Stimulated activated CD8-positive, alpha-beta memory T cell treated with anti-CD3 and anti-CD28 coated beads, Interleukin-2, amount 100 ng/mL, for 1 hour (primary cell): ENCODE measurements around the gene ZBTB7C.

Experiments
- DNase-seq, 2 donors: peaks; one replicate each; pipeline ENCODE4 v3.0.0-alpha.2; 2020; ENCODE audit warnings: low read depth in 2 of 2

The ZBTB7C gene

DNA sequence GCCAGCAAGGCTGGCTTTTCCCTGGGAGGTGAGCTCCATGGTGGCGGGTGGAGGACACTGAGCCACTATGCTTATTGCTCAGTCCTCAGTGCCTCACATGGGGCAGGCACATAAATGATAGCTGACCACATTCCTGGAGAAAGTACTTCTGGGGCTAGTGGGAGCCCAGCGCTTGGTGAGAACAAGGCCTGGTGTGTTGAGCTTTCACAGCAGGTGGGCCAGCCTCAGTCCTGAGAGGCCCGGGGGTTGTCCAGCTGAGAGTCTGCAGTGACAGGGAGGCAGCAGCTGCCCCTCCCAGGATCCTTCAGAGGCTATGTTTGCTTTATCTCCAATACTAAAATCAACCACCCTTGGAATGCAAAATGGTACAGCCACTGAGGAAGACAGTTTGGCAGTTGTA lies 217.7 kb downstream of the ZBTB7C start:
- DNase-seq = no peak

DNA sequence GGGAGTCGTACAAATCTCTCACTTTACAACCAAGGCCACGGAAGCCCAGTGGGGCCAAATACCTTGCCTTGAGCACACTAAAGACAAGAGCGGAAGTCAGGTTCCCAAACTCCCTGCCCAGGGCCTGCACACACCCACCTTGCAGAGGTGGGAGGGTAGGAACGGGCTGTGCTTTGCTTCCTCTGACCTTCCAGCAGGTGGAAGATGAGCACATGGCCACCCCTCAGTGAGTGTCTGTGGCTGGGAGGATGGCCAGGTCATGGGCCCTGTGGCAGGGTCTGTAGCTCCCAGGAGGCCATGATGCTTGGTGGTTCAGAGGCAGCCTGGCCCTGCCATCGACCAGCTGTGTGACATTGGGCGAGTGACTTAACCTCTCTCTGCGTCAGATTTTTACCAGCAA lies 218.2 kb downstream of the ZBTB7C start:
- no peak for DNase-seq

DNA sequence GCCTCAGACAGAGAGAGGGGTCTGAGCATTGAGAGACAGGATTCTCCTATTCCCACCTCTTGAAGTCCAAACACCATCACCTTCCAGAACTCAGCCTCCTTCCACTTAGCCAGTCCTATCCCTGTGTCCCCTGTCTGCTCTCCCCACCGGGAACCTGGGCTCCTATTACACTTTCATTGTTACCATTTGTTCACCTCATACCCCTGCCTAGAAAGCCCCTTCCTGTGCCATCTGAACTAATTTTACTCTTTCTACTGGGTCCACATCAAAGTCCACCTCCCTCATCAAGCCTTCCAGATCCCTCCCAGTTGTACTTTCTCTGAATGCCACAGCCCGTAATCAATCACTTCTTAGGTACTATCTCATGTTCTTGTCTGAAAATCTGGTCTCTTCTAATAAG lies 220.6 kb downstream of the ZBTB7C start:
- no peak for DNase-seq

DNA sequence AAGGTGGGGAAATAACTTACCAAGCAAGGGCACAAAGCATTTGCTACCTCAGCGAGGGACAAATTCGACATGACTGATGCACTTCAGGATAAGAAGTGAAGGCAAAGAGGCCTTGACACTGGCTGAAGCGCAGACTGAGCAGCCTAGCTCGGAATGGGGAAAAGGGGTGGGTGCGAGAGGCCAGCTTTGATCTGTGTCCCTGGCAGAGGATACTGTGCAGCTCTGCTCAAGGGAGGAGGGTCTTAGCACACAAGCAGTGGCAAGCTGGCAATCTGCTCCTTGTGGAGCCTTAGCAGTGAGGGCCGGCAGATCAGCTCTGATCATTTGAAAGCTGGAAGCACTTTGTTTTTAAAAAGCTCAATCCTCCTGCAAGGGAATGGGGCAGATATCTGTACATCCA lies 222.3 kb downstream of the ZBTB7C start:
- DNase-seq = no peak

DNA sequence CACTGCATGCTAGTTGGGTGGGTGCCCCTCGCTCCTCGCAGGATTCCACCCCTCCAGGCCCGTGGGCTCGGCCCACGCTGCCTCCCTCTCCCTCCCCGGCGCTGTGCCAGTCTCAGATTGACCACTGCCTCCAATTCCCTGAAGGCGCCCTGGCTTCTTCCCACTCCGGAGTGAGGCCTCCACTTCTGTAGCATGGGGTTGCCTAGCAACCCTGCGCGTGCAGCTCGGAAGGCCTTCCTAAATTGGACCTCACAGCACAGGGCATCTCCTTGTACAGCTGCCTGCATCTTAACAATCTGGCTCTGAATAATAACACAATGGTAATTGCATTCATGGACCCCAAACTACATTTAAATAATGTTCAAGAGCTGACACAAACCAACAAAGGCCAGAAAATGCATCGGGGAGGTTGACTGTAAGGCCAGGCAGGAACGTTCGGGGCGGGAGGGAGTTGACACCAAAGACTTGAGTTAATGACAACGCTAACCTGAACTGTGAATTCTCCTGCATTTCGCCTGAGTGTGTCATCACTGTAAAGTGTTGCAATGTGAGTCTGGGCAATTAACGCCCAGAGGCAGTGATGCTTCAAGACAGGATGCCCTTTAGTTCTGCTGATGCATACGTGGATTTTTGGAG lies 222.9 kb downstream of the ZBTB7C start:
- no peak for DNase-seq

DNA sequence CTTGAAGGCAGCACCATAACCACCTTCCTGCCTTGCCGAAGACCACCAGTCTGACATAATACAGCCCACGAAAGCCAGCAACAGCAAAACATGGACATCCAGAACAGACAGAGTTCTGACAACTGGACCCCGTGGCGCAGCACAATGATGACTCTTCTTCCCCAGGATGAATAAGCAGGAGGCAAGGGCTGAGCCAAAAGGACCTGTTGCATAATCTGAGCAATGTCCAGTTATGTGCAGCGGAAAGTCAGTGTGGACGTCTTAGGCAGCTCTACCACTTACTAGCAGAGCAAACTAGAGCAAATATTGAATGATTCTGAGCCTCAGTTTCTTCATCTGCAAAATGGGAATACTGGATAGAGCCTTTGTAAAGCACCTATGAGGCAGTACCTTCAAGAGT lies 225.1 kb downstream of the ZBTB7C start:
- no peak for DNase-seq

DNA sequence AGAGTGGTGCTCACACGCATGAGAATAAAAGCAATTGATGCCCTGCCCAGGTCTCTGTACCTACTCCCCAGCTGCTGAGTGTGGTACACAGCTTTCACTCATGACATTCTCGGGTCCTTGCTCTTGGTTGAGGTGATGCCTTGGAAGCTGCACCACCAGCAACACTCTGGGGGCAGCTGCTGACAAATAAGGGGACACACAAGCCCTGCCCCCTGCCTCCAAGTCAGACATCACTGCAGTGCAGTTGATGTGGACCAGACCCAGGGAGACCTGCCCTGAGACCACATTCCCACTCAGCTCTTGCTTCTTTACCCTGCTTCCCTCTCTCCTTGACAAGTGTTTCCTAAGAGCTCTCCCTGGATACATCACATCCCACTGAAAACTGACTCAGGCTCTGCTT lies 225.6 kb downstream of the ZBTB7C start:
- DNase-seq = no peak

DNA sequence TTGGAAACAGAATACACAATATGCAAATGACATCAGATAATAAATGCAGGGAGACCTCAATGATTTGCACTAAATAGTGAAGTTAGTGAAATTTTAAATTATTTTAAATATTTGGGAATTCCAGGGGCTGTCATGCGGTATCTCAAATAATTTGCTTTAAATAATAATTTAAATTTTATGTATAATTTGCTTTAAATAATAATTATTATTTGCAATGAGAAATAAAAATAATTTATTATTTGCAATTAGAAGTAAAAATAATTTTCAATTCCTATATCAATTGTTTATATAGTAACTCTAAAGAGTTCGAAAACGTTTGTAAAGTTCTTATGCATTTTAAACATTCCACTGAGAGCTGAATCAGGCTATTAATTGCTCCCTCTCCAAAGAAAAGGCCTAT lies 226.4 kb downstream of the ZBTB7C start:
- DNase-seq = no peak

DNA sequence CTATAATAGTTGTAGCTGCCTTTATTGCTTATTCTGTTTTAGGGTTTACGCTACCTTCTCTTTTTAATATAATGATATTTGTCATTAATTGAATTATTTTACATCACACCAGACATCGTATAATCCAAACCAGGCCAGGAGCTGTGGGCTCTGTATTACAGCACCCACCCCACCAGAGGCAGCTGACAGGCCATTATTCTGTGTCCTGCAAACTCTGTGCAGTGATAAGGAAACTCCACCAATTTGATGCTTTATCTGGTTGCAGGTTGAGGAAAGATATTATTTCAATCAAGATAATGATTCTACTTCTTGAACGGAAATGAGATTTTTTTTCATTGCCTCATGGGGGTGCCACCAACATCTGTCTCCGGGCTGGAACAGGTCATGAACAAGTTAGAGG lies 227.3 kb downstream of the ZBTB7C start:
- no peak for DNase-seq

DNA sequence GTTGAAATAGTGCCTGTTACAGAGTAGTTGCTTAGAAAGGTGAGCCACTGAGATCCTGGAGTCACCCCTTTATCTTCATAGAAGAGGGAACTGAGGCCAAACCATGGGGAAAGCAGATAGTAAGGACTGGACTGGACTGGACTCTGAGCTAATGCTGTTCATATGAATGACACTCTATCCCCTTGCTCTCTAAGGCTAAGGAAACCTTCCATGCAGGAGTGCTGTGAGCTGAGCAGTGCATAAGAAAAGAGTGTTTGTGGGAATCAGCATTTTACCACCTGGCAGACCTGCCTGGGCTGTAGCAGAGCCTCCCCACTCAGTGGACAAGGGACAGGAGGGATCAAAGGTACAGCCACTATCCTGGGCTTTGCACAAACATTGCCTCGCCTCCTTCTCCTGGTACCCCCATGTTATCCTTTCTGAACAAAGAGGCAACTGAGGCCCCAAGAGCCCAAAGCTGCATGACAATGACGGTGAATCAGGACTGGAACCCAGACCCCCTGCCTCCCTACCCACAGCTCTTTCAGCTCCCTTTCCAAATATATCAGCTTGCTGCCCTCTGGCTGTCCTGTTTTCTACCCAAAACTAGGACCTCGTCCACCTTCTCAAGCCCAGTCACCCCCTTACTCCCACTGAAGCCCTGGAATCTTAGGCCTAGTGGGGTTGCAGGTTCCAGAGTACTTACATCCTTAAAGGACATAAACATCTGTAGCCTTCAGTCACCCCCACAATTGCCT lies 227.9 kb downstream of the ZBTB7C start:
- no peak for DNase-seq

DNA sequence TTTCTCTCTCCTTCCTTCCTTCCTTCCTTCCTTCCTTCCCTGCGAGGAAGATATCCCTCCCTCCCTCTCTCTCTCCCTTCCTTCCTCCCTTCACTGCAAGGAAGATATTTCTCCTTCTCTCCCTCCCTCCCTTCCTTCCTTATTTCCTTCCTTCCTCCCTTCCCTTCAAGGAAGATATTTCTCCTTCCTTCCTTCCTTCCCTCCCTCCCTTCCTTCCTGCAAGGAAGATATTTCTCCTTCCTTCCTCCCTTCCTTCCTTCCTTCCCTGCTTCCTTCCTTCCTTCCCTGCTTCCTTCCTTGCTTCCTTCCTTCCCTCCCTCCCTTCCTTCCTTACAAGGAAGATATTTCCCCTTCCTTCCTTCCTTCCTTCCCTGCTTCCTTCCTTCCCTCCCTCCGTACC lies 229.5 kb downstream of the ZBTB7C start:
- no peak for DNase-seq

DNA sequence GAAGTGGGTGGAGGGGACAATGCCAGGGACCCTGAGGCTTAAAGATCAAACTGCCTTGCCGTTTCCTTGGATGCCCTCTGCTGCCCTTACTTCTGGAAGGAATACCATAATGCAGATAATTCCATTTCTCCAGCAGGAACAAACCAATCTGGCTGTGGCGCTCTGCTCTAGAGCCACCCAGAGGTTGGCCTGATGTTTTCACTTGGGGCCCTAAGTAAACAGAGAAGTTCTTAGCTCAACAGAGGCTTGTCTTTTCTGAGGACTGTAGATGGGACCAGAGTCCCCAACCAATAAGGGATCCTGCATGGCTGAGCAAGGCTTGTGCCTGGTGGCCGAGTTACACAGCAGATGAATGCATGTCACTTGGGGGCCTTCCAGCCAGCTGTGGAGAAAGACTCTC lies 230.2 kb downstream of the ZBTB7C start:
- no peak for DNase-seq

DNA sequence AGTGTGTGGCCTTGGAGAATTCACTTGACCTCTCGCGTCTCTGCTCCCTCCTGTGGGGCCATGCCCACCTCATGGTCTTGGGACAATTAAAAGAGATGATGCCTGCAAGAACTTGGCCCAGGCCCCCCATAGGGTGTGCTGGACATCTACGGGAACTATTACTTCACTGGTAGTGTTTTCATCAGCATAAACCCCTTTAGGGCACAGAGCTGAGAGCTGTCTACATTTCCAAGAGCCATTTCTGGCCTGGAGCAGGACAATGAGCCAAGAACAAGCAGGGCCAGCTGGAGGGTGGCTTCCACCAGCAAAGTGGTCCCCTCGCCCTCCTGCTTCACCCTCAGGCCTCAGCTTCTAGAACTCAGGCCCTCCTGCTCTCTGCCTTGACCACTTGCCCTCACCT lies 232.3 kb downstream of the ZBTB7C start:
- no peak for DNase-seq

DNA sequence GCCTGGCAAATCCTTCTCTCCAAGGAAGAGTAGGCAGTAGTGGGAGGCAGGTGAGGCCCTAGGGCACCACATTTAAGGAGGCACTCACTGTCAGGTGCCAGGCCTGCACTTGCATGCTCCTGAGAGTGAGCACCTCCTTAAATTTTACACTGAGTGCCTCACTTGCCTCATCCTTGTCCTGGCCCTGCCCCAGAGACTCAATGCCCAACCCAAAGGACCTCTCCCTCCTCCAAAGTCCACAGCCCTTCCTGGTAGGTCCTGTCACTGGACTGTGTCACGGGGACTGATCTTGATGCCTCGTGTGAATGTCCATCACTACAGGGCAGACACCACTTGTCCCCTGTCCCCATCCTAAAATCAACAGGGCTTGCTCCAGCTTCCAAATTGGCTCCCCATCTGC lies 235.6 kb downstream of the ZBTB7C start:
- no peak for DNase-seq

DNA sequence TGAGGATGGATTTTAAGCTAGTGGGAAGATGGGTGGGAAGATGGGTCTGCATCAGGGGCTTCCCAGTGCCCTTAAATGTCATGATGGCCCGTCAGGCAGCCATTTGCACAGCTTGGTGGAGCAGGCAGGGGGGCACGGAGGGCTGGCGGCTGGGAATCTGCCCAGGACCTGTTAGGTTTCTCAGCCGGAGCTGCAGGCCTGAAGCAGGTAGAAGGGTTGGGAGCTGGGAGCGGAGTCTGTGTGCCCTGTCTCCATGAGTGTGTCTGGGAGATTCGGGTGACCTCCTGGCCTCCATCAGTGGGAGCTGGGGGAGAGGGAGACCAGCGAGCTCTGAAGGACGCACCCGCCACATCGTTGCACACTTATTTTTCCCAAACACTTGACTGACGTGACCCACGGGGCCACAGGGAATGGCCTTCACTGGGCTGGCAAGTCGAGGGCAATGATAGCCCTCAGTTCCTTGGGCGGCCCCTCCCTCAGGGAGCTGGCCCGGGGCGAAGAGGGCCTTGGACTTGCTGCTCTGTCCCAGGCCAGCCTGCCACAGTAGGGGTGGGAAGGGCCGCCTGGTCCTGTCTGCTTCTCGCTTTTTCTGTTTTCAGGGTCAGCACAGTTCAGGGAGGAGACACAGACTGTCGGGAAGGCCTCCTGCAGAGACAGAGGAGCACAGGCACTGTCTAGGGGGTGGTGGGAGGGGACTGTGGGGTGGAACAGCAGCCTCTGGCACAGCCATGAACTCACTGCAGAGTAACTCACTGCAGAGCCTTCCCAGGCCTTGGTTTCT lies 236.8 kb downstream of the ZBTB7C start:
- DNase-seq = no peak

DNA sequence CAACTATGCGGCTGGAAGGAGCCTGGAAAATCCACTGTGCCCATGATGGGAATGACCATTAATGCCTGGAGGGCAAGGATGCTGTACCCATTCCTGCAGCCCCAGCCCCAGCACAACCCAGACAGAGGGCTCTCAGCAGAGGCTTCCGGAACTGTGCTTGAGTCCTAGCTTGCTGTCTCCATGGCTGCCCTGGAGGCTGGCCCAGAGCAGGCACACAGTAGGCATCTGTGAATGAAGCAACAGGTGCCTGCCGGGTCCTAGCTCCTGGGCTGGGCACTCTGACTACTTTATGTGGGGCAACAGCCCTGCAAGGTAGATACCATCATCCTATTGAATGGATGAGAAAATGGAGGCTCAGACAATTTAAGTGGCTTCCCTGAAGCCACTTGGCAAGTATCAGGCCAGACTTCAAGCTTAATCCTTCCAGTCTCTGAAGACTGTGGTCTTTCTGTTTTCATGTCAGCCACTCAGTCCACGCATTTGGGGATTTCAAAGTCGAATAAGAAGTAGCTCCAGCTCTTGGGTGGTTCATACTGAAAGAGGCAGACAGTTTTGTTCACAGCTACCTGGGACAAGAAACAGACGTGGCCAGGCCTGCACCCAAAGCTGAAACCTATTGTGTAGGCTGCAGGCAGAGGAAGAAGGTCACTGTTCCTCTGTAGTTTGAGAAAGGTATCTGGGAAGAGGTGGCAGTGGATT lies 237.5 kb downstream of the ZBTB7C start:
- no peak for DNase-seq

DNA sequence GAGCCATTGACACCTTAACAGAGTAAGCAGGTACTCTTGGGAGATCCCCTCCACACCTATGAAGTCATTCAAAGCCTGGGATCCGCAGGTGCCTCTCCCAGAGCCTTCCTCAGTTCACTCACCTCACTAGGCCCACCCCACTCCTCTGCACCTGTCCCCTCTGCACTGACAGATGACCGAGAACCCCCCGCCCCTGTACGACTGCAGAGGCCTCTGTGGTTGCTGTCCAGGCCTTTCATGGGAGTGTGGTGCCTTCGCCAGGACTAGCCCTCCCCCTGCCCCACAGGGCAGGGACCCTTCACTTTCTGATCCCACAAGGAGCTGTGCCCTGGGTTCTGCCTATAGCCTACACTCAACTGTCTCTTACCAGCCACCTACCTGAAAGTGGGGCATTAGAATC lies 238.5 kb downstream of the ZBTB7C start:
- DNase-seq = no peak

DNA sequence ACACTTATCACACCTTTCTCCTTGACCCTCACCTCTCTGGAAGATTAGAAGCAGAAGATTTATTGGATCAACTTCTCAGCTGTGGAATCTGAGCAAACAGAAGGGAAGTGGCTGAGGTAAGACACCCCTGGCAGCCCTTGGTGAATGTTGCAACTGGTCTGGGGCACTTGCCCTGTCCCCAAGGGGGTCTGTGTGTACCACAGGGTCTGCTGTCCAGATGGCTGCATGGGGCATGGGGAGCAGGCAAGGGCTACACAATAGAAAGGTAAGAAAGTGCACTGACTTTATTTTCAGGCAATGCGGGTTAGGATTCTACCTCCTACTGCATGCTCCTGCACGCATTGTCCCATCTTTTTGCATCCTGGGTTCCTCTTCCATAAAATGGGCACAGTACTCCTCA lies 240.3 kb downstream of the ZBTB7C start:
- DNase-seq = no peak

DNA sequence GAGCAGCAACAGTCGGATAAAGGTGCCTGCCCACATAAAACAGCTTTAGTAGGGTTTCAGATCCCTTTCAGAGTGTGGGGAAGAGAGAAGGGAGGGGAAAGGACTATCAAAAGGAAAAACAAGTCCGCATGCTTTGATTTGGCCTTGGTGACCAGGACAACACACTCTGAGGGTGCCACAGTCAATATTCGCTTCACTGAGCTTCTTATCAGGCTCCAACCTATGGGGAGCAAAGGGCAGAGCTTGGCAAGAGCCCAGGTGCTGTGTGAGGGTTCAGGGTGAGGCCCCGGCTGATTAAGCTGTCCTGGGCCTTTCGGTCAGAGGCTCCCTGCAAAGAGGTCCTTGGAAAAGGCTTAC lies 241.3 kb downstream of the ZBTB7C start:
- DNase-seq = no peak

DNA sequence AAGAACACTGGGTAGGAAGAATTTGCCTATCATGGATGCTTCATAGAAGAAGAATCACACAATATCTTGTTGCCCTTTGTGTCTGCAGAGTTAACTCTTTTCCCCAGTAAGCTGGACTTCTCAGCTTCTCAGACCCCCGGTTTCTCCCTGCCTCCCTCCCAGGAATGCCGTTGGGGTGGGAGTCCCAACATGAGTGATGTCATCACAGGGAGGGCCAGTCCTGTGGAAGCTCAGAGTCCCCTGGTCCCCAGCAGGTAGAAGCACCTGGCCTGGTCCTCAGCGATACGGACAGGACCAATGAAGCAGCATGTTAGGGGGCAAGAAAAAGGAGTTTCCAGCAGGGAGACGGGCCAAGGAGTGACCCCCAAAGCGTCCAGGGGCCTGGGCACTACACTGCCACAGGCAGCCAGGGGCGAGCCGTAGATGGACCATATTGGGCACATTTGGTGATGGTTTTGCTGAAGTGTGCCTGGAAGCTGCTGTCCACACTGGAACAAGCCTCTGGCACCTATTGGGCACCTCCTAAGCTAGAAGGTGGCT lies 242.8 kb downstream of the ZBTB7C start:
- no peak for DNase-seq

DNA sequence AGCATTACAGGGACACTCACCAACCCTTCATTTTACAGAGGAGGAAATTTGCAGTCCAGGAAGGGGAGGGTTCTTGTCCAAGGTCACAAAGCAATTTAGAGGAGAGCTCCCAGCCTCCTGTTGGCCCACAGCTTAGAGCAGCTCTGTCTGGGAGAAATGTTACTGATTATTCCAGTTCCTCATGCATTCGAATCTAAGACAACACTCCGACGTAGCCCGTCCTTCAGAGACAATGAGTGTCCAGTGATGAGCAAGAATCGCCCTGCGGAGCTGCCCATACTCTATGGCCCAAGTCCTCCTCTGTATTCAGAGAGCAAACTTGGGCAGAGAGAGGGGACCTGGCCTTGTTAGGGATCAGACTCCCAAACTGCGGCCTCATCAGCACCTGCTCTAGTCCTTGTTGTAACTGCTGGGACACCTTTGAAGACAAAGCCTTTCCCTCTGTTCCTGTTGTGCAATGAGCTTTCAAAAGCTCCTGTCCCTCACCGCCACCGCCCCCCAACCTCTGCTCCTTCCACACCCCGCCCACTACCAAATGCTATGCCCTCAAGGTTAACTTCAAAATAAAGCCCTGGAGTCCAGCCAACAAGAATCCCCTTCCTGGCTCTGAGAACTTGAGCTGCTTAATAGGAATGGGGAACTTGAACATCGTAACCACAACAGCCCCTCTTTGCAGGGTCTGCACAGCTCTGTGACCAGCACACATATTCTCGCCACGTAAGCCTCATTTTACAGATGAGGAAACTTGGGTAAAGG lies 243.9 kb downstream of the ZBTB7C start:
- DNase-seq = no peak

DNA sequence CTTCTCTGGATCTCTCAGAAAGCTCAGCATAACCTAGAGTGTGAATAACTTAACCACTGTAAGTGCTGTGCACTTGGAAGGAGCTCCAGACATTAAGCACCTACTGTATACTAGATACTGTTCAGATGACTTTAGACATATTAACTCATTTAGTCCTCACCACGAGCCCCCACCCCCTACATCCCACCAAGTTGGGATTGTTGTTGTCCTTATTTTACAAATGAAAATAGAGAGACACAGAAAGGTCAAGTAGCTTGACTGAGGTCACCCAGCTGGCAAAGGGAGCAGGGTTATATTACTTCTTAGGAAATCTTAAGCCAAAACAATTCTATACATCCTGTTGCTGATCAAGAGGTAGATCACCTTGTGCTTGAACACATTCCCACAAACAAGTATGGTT lies 244.5 kb downstream of the ZBTB7C start:
- DNase-seq = no peak
